Testis (tissue), 2 donors: ENCODE data around the gene C16orf89.
"Not testable (repeated sequence)": the region's sequence is repeated elsewhere in the genome, so short reads cannot be mapped to it uniquely, and the experiment has no call there.

Experiments used
- CTCF ChIP-seq, 3 experiments: fragments of 450-650 bp in 2 of 3; fragments of 200-600 bp in 1 of 3; sonication (generic) in 1 of 3; IDR thresholded peaks; one replicate each; pipeline ENCODE4 v1.5.1; 2016 to 2019; ENCODE audit warnings: antibody characterized with exemption in 3 of 3, mild to moderate bottlenecking in 2 of 3, moderate library complexity in 1 of 3
- POLR2A ChIP-seq: fragments of 450-650 bp; IDR thresholded peaks from one replicate; pipeline ENCODE4 v1.6.1; 2017; ENCODE audit warnings: antibody characterized with exemption, mild to moderate bottlenecking, moderate library complexity

- TF ChIP-seq CTCF (IDR thresholded peaks at IDR 0.05); POLR2A: not testable (repeated sequence)
These were observed 23.2 kb upstream of the C16orf89 start for GRCh38 chr16:5088936-5089335.
